Measurements from ENCODE around the gene TMEFF2.

Gene TMEFF2

GRCh38 chr2:192166946-192167345, 27.8 kb downstream of the TMEFF2 start:
- no peaks in the 10 kb centered on the region for H3K4me1 ChIP-seq (ENCODE audit: insufficient read depth, low read length)
- no peak overlapping the region for H3K4me3 ChIP-seq (ENCODE audit: low read length)
- H3K9me3 ChIP-seq (ENCODE audit: insufficient read depth, low read depth, low read length): no peaks in the 10 kb centered on the region
- no peak overlapping the region for H3K9ac ChIP-seq (ENCODE audit: low read depth, low read length)
- H3K27ac ChIP-seq (ENCODE audit: low read length): no peak overlapping the region
- H3K27me3 ChIP-seq (ENCODE audit: insufficient read depth, low read length): no peaks in the 10 kb centered on the region
- no peaks in the 10 kb centered on the region for H3K36me3 ChIP-seq (ENCODE audit: insufficient read depth, low read depth, low read length)

GRCh38 chr2:192165842-192166241, 28.9 kb downstream of the TMEFF2 start:
- Histone ChIP-seq H3K9ac (ENCODE audit: low read depth, low read length) (no peak overlapping the region), H3K27me3 (ENCODE audit: insufficient read depth, low read length) (no peaks in the 10 kb centered on the region), H3K27ac (ENCODE audit: low read length) (no peak overlapping the region), H3K36me3 (ENCODE audit: insufficient read depth, low read depth, low read length) (no peaks in the 10 kb centered on the region), H3K9me3 (ENCODE audit: insufficient read depth, low read depth, low read length) (no peaks in the 10 kb centered on the region), H3K4me1 (ENCODE audit: insufficient read depth, low read length) (no peaks in the 10 kb centered on the region), H3K4me3 (ENCODE audit: low read length) (no peak overlapping the region)

DNA sequence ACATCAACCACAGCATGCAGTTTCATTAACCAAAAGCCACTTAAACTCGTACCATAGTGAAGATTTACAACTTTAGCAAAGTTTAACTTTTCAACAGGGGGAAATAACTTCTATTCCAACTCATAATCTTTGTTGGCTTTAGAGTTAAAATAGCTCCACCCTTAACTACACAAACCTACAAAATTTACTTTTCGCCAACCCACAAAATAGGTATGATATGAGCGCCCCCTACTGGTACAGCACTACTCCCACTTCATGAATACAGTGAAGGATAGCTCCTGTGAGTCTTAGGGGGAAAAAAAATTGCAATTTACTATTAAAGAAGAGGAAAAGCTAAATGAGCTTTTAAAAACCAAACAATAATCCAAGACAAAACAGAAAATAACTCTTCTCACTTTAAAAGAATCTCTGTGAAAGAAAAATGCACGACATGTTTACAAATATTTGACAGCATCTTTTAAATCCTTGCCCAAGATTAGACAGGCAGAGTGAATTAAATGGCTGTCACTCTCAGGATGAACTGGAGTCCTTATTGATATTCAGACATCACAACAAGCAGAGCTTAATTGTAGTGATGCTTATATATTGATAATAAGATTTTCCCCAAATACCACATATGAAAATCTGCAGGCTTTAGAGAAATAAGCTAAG, 32.2 kb downstream of the TMEFF2 start:
- no peak overlapping the region for H3K4me3 ChIP-seq (ENCODE audit: low read length)
- no peak overlapping the region for H3K9ac ChIP-seq (ENCODE audit: low read depth, low read length)
- no peak overlapping the region for H3K27ac ChIP-seq (ENCODE audit: low read length)
- H3K4me1 ChIP-seq (ENCODE audit: insufficient read depth, low read length): no peaks in the 10 kb centered on the region
- H3K36me3 ChIP-seq (ENCODE audit: insufficient read depth, low read depth, low read length): no peaks in the 10 kb centered on the region
- no peaks in the 10 kb centered on the region for H3K9me3 ChIP-seq (ENCODE audit: insufficient read depth, low read depth, low read length)
- no peaks in the 10 kb centered on the region for H3K27me3 ChIP-seq (ENCODE audit: insufficient read depth, low read length)

DNA sequence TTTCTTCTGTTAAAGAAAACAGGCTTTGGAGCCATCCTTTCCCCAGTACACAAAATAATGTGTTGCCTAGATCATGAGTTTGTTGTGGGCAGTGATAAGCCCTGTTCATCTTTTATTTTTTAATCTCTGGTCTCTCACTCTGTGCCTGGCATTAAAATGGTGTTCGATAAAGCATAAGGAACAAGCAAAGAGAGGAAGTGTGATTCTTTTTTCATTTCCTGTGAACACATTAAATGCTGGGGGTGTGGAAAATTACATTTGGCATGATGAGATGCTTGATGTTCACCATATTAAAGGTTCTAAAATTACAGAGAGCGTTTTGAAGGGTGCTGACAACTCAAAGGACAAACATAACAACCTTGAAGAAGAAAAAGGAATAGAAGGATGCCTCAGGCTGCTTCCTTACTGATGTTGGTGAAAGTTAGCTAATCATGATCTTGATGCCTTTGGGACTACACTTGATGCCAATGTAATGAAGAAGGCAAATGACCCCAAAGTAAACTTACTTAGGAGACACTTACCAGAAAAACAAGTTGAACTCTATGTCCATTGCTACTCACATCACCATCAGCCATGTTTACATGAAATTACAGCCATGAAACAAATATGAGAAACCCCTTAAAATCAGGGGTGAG, 33.0 kb downstream of the TMEFF2 start:
- Histone ChIP-seq H3K9ac (ENCODE audit: low read depth, low read length) (no peak overlapping the region), H3K4me1 (ENCODE audit: insufficient read depth, low read length) (no peaks in the 10 kb centered on the region), H3K27me3 (ENCODE audit: insufficient read depth, low read length) (no peaks in the 10 kb centered on the region), H3K27ac (ENCODE audit: low read length) (no peak overlapping the region), H3K36me3 (ENCODE audit: insufficient read depth, low read depth, low read length) (no peaks in the 10 kb centered on the region), H3K4me3 (ENCODE audit: low read length) (no peak overlapping the region), H3K9me3 (ENCODE audit: insufficient read depth, low read depth, low read length) (no peaks in the 10 kb centered on the region)

DNA sequence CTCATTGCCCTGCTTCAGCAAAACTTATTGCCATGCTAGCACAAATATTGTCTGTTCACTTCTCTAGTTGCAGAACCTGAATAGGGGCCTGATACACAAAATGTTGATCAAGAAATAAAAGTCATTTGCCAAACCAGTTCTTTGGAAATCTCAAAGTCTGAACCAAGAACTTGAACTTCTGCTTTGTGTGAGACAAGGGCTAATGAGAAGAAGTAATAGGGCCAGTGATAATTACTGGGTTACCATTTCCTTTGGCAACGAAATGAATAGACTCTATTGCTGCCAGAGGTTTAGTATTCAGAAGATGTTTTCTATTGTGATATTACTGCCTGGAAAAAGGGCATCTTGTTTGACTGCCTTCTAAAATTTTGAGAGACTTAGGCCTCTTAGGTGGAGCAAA, 35.0 kb downstream of the TMEFF2 start:
- H3K4me1 ChIP-seq (ENCODE audit: insufficient read depth, low read length): no peaks in the 10 kb centered on the region

DNA sequence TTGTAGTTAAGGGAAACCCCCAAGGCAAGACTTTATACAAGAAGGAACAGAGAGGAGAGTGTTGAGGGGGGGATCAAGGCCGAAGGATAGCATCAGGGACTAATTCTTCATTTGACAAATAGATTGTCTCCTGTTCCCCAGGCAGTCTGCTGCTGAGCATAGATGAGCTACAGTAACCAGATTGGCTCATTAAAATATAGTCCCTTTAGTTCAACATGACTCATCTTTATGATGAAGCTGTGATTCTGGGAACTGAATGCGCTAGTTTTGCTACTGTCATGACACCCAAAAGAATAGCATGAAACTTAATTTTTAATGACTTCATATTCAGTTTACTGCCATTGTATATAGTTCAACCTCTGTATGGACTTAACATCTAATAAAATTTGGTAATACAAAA, 35.5 kb downstream of the TMEFF2 start:
- Histone ChIP-seq H3K27ac (ENCODE audit: low read length) (no peak overlapping the region), H3K4me1 (ENCODE audit: insufficient read depth, low read length) (no peaks in the 10 kb centered on the region), H3K9ac (ENCODE audit: low read depth, low read length) (no peak overlapping the region), H3K4me3 (ENCODE audit: low read length) (no peak overlapping the region), H3K27me3 (ENCODE audit: insufficient read depth, low read length) (no peaks in the 10 kb centered on the region), H3K36me3 (ENCODE audit: insufficient read depth, low read depth, low read length) (no peaks in the 10 kb centered on the region), H3K9me3 (ENCODE audit: insufficient read depth, low read depth, low read length) (no peaks in the 10 kb centered on the region)

More for the DNA sequence above, 35.0 kb downstream of the TMEFF2 start:
- no peaks in the 10 kb centered on the region for H3K27me3 ChIP-seq (ENCODE audit: insufficient read depth, low read length)
- H3K9ac ChIP-seq (ENCODE audit: low read depth, low read length): no peak overlapping the region
- H3K4me3 ChIP-seq (ENCODE audit: low read length): no peak overlapping the region
- no peaks in the 10 kb centered on the region for H3K36me3 ChIP-seq (ENCODE audit: insufficient read depth, low read depth, low read length)
- H3K27ac ChIP-seq (ENCODE audit: low read length): no peak overlapping the region
- H3K9me3 ChIP-seq (ENCODE audit: insufficient read depth, low read depth, low read length): no peaks in the 10 kb centered on the region

GRCh38 chr2:192157776-192158175, 37.0 kb downstream of the TMEFF2 start:
- Histone ChIP-seq H3K4me1 (ENCODE audit: insufficient read depth, low read length) (no peaks in the 10 kb centered on the region), H3K9me3 (ENCODE audit: insufficient read depth, low read depth, low read length) (no peaks in the 10 kb centered on the region), H3K4me3 (ENCODE audit: low read length) (no peak overlapping the region), H3K27me3 (ENCODE audit: insufficient read depth, low read length) (no peaks in the 10 kb centered on the region), H3K9ac (ENCODE audit: low read depth, low read length) (no peak overlapping the region), H3K27ac (ENCODE audit: low read length) (no peak overlapping the region), H3K36me3 (ENCODE audit: insufficient read depth, low read depth, low read length) (no peaks in the 10 kb centered on the region)

- H3K27ac ChIP-seq (ENCODE audit: low read length): no peak overlapping the region
- H3K4me3 ChIP-seq (ENCODE audit: low read length): no peak overlapping the region
- no peaks in the 10 kb centered on the region for H3K36me3 ChIP-seq (ENCODE audit: insufficient read depth, low read depth, low read length)
- H3K4me1 ChIP-seq (ENCODE audit: insufficient read depth, low read length): no peaks in the 10 kb centered on the region
- no peaks in the 10 kb centered on the region for H3K27me3 ChIP-seq (ENCODE audit: insufficient read depth, low read length)
- no peak overlapping the region for H3K9ac ChIP-seq (ENCODE audit: low read depth, low read length)
- H3K9me3 ChIP-seq (ENCODE audit: insufficient read depth, low read depth, low read length): no peaks in the 10 kb centered on the region
Observed at GRCh38 chr2:192155511-192156118, 39.1 kb downstream of the TMEFF2 start.

DNA sequence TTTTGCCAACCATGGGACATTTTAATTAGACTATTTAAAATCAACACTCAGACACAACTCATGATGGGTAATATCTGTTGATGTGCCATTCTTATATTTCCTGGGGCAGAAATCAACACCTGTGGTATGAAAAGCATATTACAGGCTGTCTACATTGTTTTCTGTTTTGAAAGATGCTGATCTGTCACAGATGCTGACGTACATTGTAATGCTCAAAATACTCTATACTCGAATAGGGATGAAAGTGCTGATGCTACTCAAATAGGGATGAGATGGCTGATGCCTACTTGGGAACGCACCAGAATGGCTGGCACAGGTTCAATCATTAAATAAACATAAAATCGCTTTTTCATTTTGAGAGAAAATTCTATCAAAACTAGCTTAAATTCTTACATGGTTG, 41.2 kb downstream of the TMEFF2 start:
- no peaks in the 10 kb centered on the region for H3K27me3 ChIP-seq (ENCODE audit: insufficient read depth, low read length)
- no peak overlapping the region for H3K9ac ChIP-seq (ENCODE audit: low read depth, low read length)
- no peak overlapping the region for H3K27ac ChIP-seq (ENCODE audit: low read length)
- H3K4me3 ChIP-seq (ENCODE audit: low read length): no peak overlapping the region
- no peaks in the 10 kb centered on the region for H3K4me1 ChIP-seq (ENCODE audit: insufficient read depth, low read length)
- H3K9me3 ChIP-seq (ENCODE audit: insufficient read depth, low read depth, low read length): no peaks in the 10 kb centered on the region
- no peaks in the 10 kb centered on the region for H3K36me3 ChIP-seq (ENCODE audit: insufficient read depth, low read depth, low read length)

- no peak overlapping the region for H3K27ac ChIP-seq (ENCODE audit: low read length)
- H3K4me1 ChIP-seq (ENCODE audit: insufficient read depth, low read length): no peaks in the 10 kb centered on the region
- H3K36me3 ChIP-seq (ENCODE audit: insufficient read depth, low read depth, low read length): no peaks in the 10 kb centered on the region
- no peak overlapping the region for H3K4me3 ChIP-seq (ENCODE audit: low read length)
- no peak overlapping the region for H3K9ac ChIP-seq (ENCODE audit: low read depth, low read length)
- H3K9me3 ChIP-seq (ENCODE audit: insufficient read depth, low read depth, low read length): no peaks in the 10 kb centered on the region
- H3K27me3 ChIP-seq (ENCODE audit: insufficient read depth, low read length): no peaks in the 10 kb centered on the region
Observed at GRCh38 chr2:192151853-192152252, 42.9 kb downstream of the TMEFF2 start.

GRCh38 chr2:192150166-192150565, 44.6 kb downstream of the TMEFF2 start:
- no peak overlapping the region for H3K27ac ChIP-seq (ENCODE audit: low read length)
- no peaks in the 10 kb centered on the region for H3K36me3 ChIP-seq (ENCODE audit: insufficient read depth, low read depth, low read length)
- no peaks in the 10 kb centered on the region for H3K9me3 ChIP-seq (ENCODE audit: insufficient read depth, low read depth, low read length)
- no peak overlapping the region for H3K9ac ChIP-seq (ENCODE audit: low read depth, low read length)
- H3K4me1 ChIP-seq (ENCODE audit: insufficient read depth, low read length): no peaks in the 10 kb centered on the region; the same call in 1 of the 2 replicates
- no peak overlapping the region for H3K4me3 ChIP-seq (ENCODE audit: low read length)
- H3K27me3 ChIP-seq (ENCODE audit: insufficient read depth, low read length): no peaks in the 10 kb centered on the region

All from iPS-20b (cell line).